ENCODE data around the gene ADAM12.

Gene ADAM12

GRCh38 chr10:126222736-126223511, 165.4 kb downstream of the ADAM12 start:
- DNase-seq (ENCODE audit: low read depth, low spot score) = no peak
- Histone ChIP-seq H3K9ac (ENCODE audit: insufficient read length) (no peak overlapping the region), H3K36me3 (ENCODE audit: insufficient read depth, low read length) (no peaks in the 10 kb centered on the region), H3K4me3 (no peak overlapping the region), H3K9me3 (ENCODE audit: low read depth, low read length) (no peaks in the 10 kb centered on the region), H3K27ac (no peak overlapping the region)
- TF ChIP-seq EZH2 (IDR thresholded peaks at IDR 0.05) (no peak), FOXP2 (optimal IDR thresholded peaks at IDR 0.05; ENCODE audit: control extremely low read depth, extremely low read length, insufficient read depth) (no peak), POLR2AphosphoS5 (IDR thresholded peaks at IDR 0.05; ENCODE audit: borderline replicate concordance, low read depth, low read length) (no peak)

GRCh38 chr10:126221874-126222273, 166.4 kb downstream of the ADAM12 start:
- H3K9ac ChIP-seq (ENCODE audit: insufficient read length) = no peak overlapping the region
- no peak overlapping the region for H3K4me3 ChIP-seq
- H3K9me3 ChIP-seq (ENCODE audit: low read depth, low read length) = no peaks in the 10 kb centered on the region
- TF ChIP-seq FOXP2 (optimal IDR thresholded peaks at IDR 0.05; ENCODE audit: control extremely low read depth, extremely low read length, insufficient read depth) (no peak), EZH2 (IDR thresholded peaks at IDR 0.05) (no peak), POLR2AphosphoS5 (IDR thresholded peaks at IDR 0.05; ENCODE audit: borderline replicate concordance, low read depth, low read length) (no peak)
- no peak overlapping the region for H3K27ac ChIP-seq
- no peaks in the 10 kb centered on the region for H3K36me3 ChIP-seq (ENCODE audit: insufficient read depth, low read length)
- no peak for DNase-seq (ENCODE audit: low read depth, low spot score)

GRCh38 chr10:126218778-126219649, 169.3 kb downstream of the ADAM12 start:
- no peaks in the 10 kb centered on the region for H3K36me3 ChIP-seq (ENCODE audit: insufficient read depth, low read length)
- no peak overlapping the region for H3K4me3 ChIP-seq
- no peak overlapping the region for H3K27ac ChIP-seq
- H3K9me3 ChIP-seq (ENCODE audit: low read depth, low read length) = no peaks in the 10 kb centered on the region
- DNase-seq (ENCODE audit: low read depth, low spot score) = no peak
- H3K9ac ChIP-seq (ENCODE audit: insufficient read length) = no peak overlapping the region
- TF ChIP-seq POLR2AphosphoS5 (IDR thresholded peaks at IDR 0.05; ENCODE audit: borderline replicate concordance, low read depth, low read length) (no peak), EZH2 (IDR thresholded peaks at IDR 0.05) (no peak), FOXP2 (optimal IDR thresholded peaks at IDR 0.05; ENCODE audit: control extremely low read depth, extremely low read length, insufficient read depth) (no peak)

GRCh38 chr10:126218174-126218573, 170.1 kb downstream of the ADAM12 start:
- DNase-seq (ENCODE audit: low read depth, low spot score) = no peak
- no peaks in the 10 kb centered on the region for H3K36me3 ChIP-seq (ENCODE audit: insufficient read depth, low read length)
- no peak overlapping the region for H3K9ac ChIP-seq (ENCODE audit: insufficient read length)
- no peaks in the 10 kb centered on the region for H3K9me3 ChIP-seq (ENCODE audit: low read depth, low read length)
- TF ChIP-seq EZH2 (IDR thresholded peaks at IDR 0.05) = no peak
- no peak for TF ChIP-seq FOXP2 (optimal IDR thresholded peaks at IDR 0.05; ENCODE audit: control extremely low read depth, extremely low read length, insufficient read depth)
- no peak for TF ChIP-seq POLR2AphosphoS5 (IDR thresholded peaks at IDR 0.05; ENCODE audit: borderline replicate concordance, low read depth, low read length)
- no peak overlapping the region for H3K4me3 ChIP-seq
- H3K27ac ChIP-seq = no peak overlapping the region

- Histone ChIP-seq H3K27ac (no peak overlapping the region), H3K36me3 (ENCODE audit: insufficient read depth, low read length) (no peaks in the 10 kb centered on the region), H3K9ac (ENCODE audit: insufficient read length) (no peak overlapping the region), H3K9me3 (ENCODE audit: low read depth, low read length) (no peaks in the 10 kb centered on the region), H3K4me3 (no peak overlapping the region)
- no peak for DNase-seq (ENCODE audit: low read depth, low spot score)
- no peak for TF ChIP-seq EZH2 (IDR thresholded peaks at IDR 0.05)
Observed at GRCh38 chr10:126216632-126216961, 171.7 kb downstream of the ADAM12 start.

GRCh38 chr10:126215746-126216631, 172.3 kb downstream of the ADAM12 start:
- Histone ChIP-seq H3K9me3 (ENCODE audit: low read depth, low read length) (no peaks in the 10 kb centered on the region), H3K9ac (ENCODE audit: insufficient read length) (no peak overlapping the region), H3K27ac (no peak overlapping the region), H3K36me3 (ENCODE audit: insufficient read depth, low read length) (no peaks in the 10 kb centered on the region), H3K4me3 (no peak overlapping the region)
- no peak for DNase-seq (ENCODE audit: low read depth, low spot score)
- no peak for TF ChIP-seq FOXP2 (optimal IDR thresholded peaks at IDR 0.05; ENCODE audit: control extremely low read depth, extremely low read length, insufficient read depth)

- H3K27ac ChIP-seq = no peak overlapping the region
- no peaks in the 10 kb centered on the region for H3K9me3 ChIP-seq (ENCODE audit: low read depth, low read length)
- no peak for DNase-seq (ENCODE audit: low read depth, low spot score)
- no peak overlapping the region for H3K4me3 ChIP-seq
- H3K36me3 ChIP-seq (ENCODE audit: insufficient read depth, low read length) = no peaks in the 10 kb centered on the region
- TF ChIP-seq FOXP2 (optimal IDR thresholded peaks at IDR 0.05; ENCODE audit: control extremely low read depth, extremely low read length, insufficient read depth) (no peak), EZH2 (IDR thresholded peaks at IDR 0.05) (no peak), POLR2AphosphoS5 (IDR thresholded peaks at IDR 0.05; ENCODE audit: borderline replicate concordance, low read depth, low read length) (no peak)
- no peak overlapping the region for H3K9ac ChIP-seq (ENCODE audit: insufficient read length)
Observed at GRCh38 chr10:126214679-126215078, 173.6 kb downstream of the ADAM12 start.

- DNase-seq (ENCODE audit: low read depth, low spot score) = no peak
- H3K9ac ChIP-seq (ENCODE audit: insufficient read length) = no peak overlapping the region
- H3K9me3 ChIP-seq (ENCODE audit: low read depth, low read length) = no peaks in the 10 kb centered on the region
- no peaks in the 10 kb centered on the region for H3K36me3 ChIP-seq (ENCODE audit: insufficient read depth, low read length)
- no peak for TF ChIP-seq POLR2AphosphoS5 (IDR thresholded peaks at IDR 0.05; ENCODE audit: borderline replicate concordance, low read depth, low read length)
- TF ChIP-seq FOXP2 (optimal IDR thresholded peaks at IDR 0.05; ENCODE audit: control extremely low read depth, extremely low read length, insufficient read depth) = no peak
- TF ChIP-seq EZH2 (IDR thresholded peaks at IDR 0.05) = no peak
- H3K4me3 ChIP-seq = no peak overlapping the region
- H3K27ac ChIP-seq = no peak overlapping the region
Observed at GRCh38 chr10:126214021-126214420, 174.3 kb downstream of the ADAM12 start.

All from SK-N-MC (cell line).